Gastrocnemius medialis (tissue), 4 donors: Measurements from ENCODE around the gene COQ8A.

ENCODE experiments used
- CTCF ChIP-seq, 5 experiments: fragments of 450-650 bp in 3 of 5; fragments of 200-600 bp in 2 of 5; sonication (generic) in 2 of 5; IDR thresholded peaks in 4 of 5; conservative IDR thresholded peaks in 1 of 5; 1 replicate in 4 of 5; 2 replicates in 1 of 5; pipeline ENCODE4 v1.5.1; 2016 to 2019; ENCODE audit warnings: antibody characterized with exemption in 5 of 5, mild to moderate bottlenecking in 3 of 5, moderate library complexity in 3 of 5
- POLR2A ChIP-seq, 2 donors: fragments of 450-650 bp; IDR thresholded peaks; one replicate each; pipeline ENCODE4 v1.6.1; 2017; ENCODE audit warnings: antibody characterized with exemption in 2 of 2, mild to moderate bottlenecking in 2 of 2, moderate library complexity in 2 of 2

- TF ChIP-seq CTCF (IDR thresholded peaks at IDR 0.05 in 4 of 5, conservative IDR thresholded peaks at IDR 0.05 in 1 of 5): no peak
- TF ChIP-seq POLR2A (IDR thresholded peaks at IDR 0.05): no peak
Observed at GRCh38 chr1:226893936-226894335, 46.2 kb upstream of the COQ8A start.
